CD14-positive monocyte (primary cell): ENCODE measurements around the gene ANKRD44. TPM values are rescaled to one million over a fixed set of nuclear protein-coding genes. Genes with fewer than 3 reads are reported as not detected.

Experiments used
- DNase-seq, 3 donors: peaks; one replicate each; pipeline ENCODE4 v3.0.0-alpha.2; 2011 to 2022
- H2AFZ ChIP-seq: 2 replicates; pipeline ENCODE4 v1.6.0; 2012; ENCODE audit warnings: mild to moderate bottlenecking, low read depth, low read length, inconsistent platforms; ENCODE audit not compliant: insufficient read depth, poor library complexity, severe bottlenecking
- H3K27ac ChIP-seq, 2 donors: 1 replicate in 1 of 2; 2 replicates in 1 of 2; pipeline ENCODE4 v1.5.1; 2012 to 2013; ENCODE audit warnings: low read length in 2 of 2, control low read depth in 1 of 2, inconsistent platforms in 1 of 2, low read depth in 1 of 2, mild to moderate bottlenecking in 1 of 2
- H3K27me3 ChIP-seq, 2 donors: one replicate each; pipeline versions ENCODE4 v1.6.0 to v1.6.1; 2011 to 2013; ENCODE audit warnings: low read length in 2 of 2; ENCODE audit not compliant: control insufficient read depth in 2 of 2, insufficient read depth in 2 of 2
- H3K36me3 ChIP-seq, 2 donors: replicated peaks in 1 of 2; 1 replicate in 1 of 2; 2 replicates in 1 of 2; pipeline versions ENCODE4 v1.5.1 to v1.6.1; 2012 to 2013; ENCODE audit warnings: low read length in 2 of 2, control low read depth in 1 of 2, inconsistent platforms in 1 of 2, mild to moderate bottlenecking in 1 of 2; ENCODE audit not compliant: insufficient read depth in 2 of 2, control insufficient read depth in 1 of 2
- H3K4me1 ChIP-seq, 2 donors: 1 replicate in 1 of 2; 2 replicates in 1 of 2; pipeline versions ENCODE4 v1.5.1 to v1.6.1; 2012 to 2013; ENCODE audit warnings: low read length in 2 of 2, control low read depth in 1 of 2, inconsistent platforms in 1 of 2, mild to moderate bottlenecking in 1 of 2, moderate library complexity in 1 of 2; ENCODE audit not compliant: insufficient read depth in 2 of 2, control insufficient read depth in 1 of 2
- H3K4me2 ChIP-seq: replicated peaks from 2 replicates; pipeline ENCODE3; 2012; ENCODE audit warnings: low read length, moderate library complexity, mild to moderate bottlenecking; ENCODE audit not compliant: poor library complexity, severe bottlenecking; ENCODE audit errors: extremely low read depth
- H3K4me3 ChIP-seq, 3 experiments: fragments of 200-600 bp in 1 of 3; sonication (generic) in 1 of 3; replicated peaks in 1 of 3; 1 replicate in 2 of 3; 2 replicates in 1 of 3; pipeline ENCODE4 v1.5.1; 2011 to 2013; ENCODE audit warnings: low read length in 3 of 3, mild to moderate bottlenecking in 3 of 3, control low read depth in 2 of 3, low read depth in 2 of 3, inconsistent platforms in 1 of 3, moderate library complexity in 1 of 3
- H3K79me2 ChIP-seq: 2 replicates; pipeline ENCODE4 v1.6.0; 2012; ENCODE audit warnings: mild to moderate bottlenecking, control low read depth, inconsistent platforms, low read length, moderate library complexity; ENCODE audit not compliant: insufficient read depth
- H3K9ac ChIP-seq: 2 replicates; pipeline ENCODE4 v1.6.0; 2017; ENCODE audit warnings: low read length, mild to moderate bottlenecking; ENCODE audit not compliant: insufficient read depth, poor library complexity, severe bottlenecking
- H3K9me3 ChIP-seq, 2 donors: replicated peaks in 1 of 2; 1 replicate in 1 of 2; 2 replicates in 1 of 2; pipeline versions ENCODE4 v1.5.1 to v1.6.1; 2012 to 2013; ENCODE audit warnings: low read length in 2 of 2, control low read depth in 1 of 2; ENCODE audit not compliant: control insufficient read depth in 1 of 2, insufficient read depth in 1 of 2
- H4K20me1 ChIP-seq: 2 replicates; pipeline ENCODE4 v1.6.0; 2012; ENCODE audit warnings: mild to moderate bottlenecking, low read length, control low read depth, moderate library complexity; ENCODE audit not compliant: insufficient read depth
- H3K27ac Mint-ChIP-seq, 7 donors: one replicate each; pipeline ENCODE4 v1.8.0; 2020; ENCODE audit warnings: mild to moderate bottlenecking in 7 of 7, mixed read lengths in 7 of 7, moderate library complexity in 6 of 7, inconsistent platforms in 2 of 7
- H3K27me3 Mint-ChIP-seq, 3 donors: one replicate each; pipeline ENCODE4 v1.8.0; 2021 to 2022; ENCODE audit warnings: low read depth in 3 of 3, mild to moderate bottlenecking in 3 of 3, mixed read lengths in 3 of 3, moderate library complexity in 3 of 3, inconsistent platforms in 1 of 3
- H3K36me3 Mint-ChIP-seq, 2 donors: one replicate each; pipeline ENCODE4 v1.8.0; 2020; ENCODE audit warnings: mixed read lengths in 2 of 2, inconsistent platforms in 1 of 2, mild to moderate bottlenecking in 1 of 2
- H3K4me1 Mint-ChIP-seq: one replicate; pipeline ENCODE4 v1.8.0; 2020; ENCODE audit warnings: mild to moderate bottlenecking, mixed read lengths
- H3K4me3 Mint-ChIP-seq, 2 donors: one replicate each; pipeline ENCODE4 v1.8.0; 2020; ENCODE audit warnings: mild to moderate bottlenecking in 2 of 2, mixed read lengths in 2 of 2, moderate library complexity in 1 of 2
- H3K9me3 Mint-ChIP-seq, 7 donors: one replicate each; pipeline ENCODE4 v1.8.0; 2020 to 2022; ENCODE audit warnings: mixed read lengths in 7 of 7, mild to moderate bottlenecking in 6 of 7, moderate library complexity in 6 of 7, inconsistent platforms in 2 of 7
- WGBS: methylation state at CpG from one replicate; pipeline ENCODE4 v1.1.5; 2013; ENCODE audit warnings: missing lambda C conversion rate; ENCODE audit not compliant: insufficient coverage; 5-methylcytosine and 5-hydroxymethylcytosine counted together
- intact Hi-C, 2 donors: fragments of 100-400 bp; cut with micrococcal nuclease; formaldehyde crosslinking; loops; one replicate each; pipeline versions ENCODE4 v1.15.0 to v1.15.1; 2023
- polyA plus RNA-seq, 3 donors: library from polyadenylated mRNA; depleted of rRNA in 1 of 3; unstranded in 2 of 3; stranded (reverse) in 1 of 3; fragments of 300-500 nt in 2 of 3; fragments of >200 nt in 1 of 3; fragmentation: Illumina TruSeq in 2 of 3; gene quantifications; 1 replicate in 2 of 3; 2 replicates in 1 of 3; pipeline ENCODE4 v1.2.3, GENCODE V29; 2012 to 2021
- TF ChIP-seq, protein P1 (sequence below): fragments of 200-600 bp; IDR thresholded peaks from one replicate; pipeline ENCODE4 v1.8.0; 2022; ENCODE audit warnings: antibody characterized with exemption, mild to moderate bottlenecking

The ANKRD44 gene
- polyA plus RNA-seq, 3 donors, result 55.7 to 91.9 (median 64.9) TPM

DNA sequence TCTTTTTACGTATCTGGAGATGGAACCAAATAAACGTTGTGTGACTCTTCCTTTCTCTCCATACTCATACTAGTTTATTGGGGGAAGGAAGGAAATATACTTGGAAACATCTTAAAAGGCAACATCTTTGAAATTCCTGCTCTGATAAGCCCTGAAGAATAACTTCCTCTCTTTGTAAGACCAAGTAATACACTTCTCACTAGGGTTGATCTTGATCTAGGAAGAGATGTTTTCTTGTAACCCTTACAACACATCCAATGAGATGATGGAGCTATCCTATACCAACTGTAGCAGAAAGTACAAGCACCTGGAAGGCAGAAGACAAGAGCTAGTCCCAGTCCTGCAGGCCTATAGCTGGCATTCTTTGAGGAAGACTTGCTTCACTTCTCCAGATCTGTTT lies 2.0 kb downstream of the ANKRD44 start:
- H3K79me2 ChIP-seq, result peaks cover 77% of the 10 kb centered on the region
- peaks cover 63% of the 10 kb centered on the region for H3K4me1 Mint-ChIP-seq
- H3K27ac Mint-ChIP-seq, result peak overlapping the region; percentile 91 to 98 (median 96)

GRCh38 chr2:197307933-197308521 lies 2.6 kb downstream of the ANKRD44 start:
- Histone ChIP-seq H2AFZ (peak overlapping the region; percentile 7), H3K27ac (peak overlapping the region; percentile 85 to 97), H3K9me3 (no peaks in the 10 kb centered on the region), H3K4me3 (peak overlapping the region; percentile 75 to 99 (median 77)), H4K20me1 (peaks cover 32% of the 10 kb centered on the region), H3K27me3 (no peaks in the 10 kb centered on the region), H3K79me2 (peaks cover 83% of the 10 kb centered on the region), H3K9ac (peak overlapping the region; percentile 66), H3K4me2 (peak overlapping the region; percentile 84), H3K36me3 (no peaks in the 10 kb centered on the region), H3K4me1 (peaks cover 60 to 70% of the 10 kb centered on the region in 2 donors)
- Mint-ChIP-seq H3K36me3 (peaks cover 0 to 2% of the 10 kb centered on the region in 2 donors), H3K4me3 (peak overlapping the region; percentile 93 to 97), H3K27me3 (peaks cover 0 to 2% (median 0%) of the 10 kb centered on the region in 3 donors), H3K4me1 (peaks cover 65% of the 10 kb centered on the region), H3K9me3 (no peaks in the 10 kb centered on the region), H3K27ac (peak overlapping the region; percentile 91 to 98 (median 96))
- peak in 1 of 3 donors; percentile 31 for DNase-seq
- intact Hi-C loops, result loop anchor here (2.0 to 5.0 kb wide), 3 partner anchors 49 to 91 kb away; no protein-coding TSS in a partner anchor
- 0% methylated on average over 2 of the region's 7 CpGs for WGBS
- TF ChIP-seq, protein P1, sequence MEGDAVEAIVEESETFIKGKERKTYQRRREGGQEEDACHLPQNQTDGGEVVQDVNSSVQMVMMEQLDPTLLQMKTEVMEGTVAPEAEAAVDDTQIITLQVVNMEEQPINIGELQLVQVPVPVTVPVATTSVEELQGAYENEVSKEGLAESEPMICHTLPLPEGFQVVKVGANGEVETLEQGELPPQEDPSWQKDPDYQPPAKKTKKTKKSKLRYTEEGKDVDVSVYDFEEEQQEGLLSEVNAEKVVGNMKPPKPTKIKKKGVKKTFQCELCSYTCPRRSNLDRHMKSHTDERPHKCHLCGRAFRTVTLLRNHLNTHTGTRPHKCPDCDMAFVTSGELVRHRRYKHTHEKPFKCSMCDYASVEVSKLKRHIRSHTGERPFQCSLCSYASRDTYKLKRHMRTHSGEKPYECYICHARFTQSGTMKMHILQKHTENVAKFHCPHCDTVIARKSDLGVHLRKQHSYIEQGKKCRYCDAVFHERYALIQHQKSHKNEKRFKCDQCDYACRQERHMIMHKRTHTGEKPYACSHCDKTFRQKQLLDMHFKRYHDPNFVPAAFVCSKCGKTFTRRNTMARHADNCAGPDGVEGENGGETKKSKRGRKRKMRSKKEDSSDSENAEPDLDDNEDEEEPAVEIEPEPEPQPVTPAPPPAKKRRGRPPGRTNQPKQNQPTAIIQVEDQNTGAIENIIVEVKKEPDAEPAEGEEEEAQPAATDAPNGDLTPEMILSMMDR, result no peak

More for the DNA sequence above, 2.0 kb downstream of the ANKRD44 start:
- DNase-seq, result peak in 1 of 3 donors; percentile 30
- no peak overlapping the region for H2AFZ ChIP-seq
- peaks cover 59 to 65% of the 10 kb centered on the region in 2 donors for H3K4me1 ChIP-seq
- H3K27ac ChIP-seq, result peak overlapping the region; percentile 85 to 97
- H4K20me1 ChIP-seq, result peaks cover 26% of the 10 kb centered on the region
- no CpG with 5 or more reads among the region's 2 CpGs for WGBS
- no peaks in the 10 kb centered on the region for H3K36me3 Mint-ChIP-seq
- TF ChIP-seq, protein P1, result no peak
- peak overlapping the region; percentile 75 to 99 (median 77) for H3K4me3 ChIP-seq
- no peaks in the 10 kb centered on the region for H3K36me3 ChIP-seq
- intact Hi-C loops, result loop anchor here in 1 of 2 donors (5.0 kb wide), 2 partner anchors 51 to 91 kb away; no protein-coding TSS in a partner anchor
- no peaks in the 10 kb centered on the region for H3K9me3 ChIP-seq
- H3K9me3 Mint-ChIP-seq, result no peaks in the 10 kb centered on the region
- peak overlapping the region; percentile 84 for H3K4me2 ChIP-seq
- peak overlapping the region; percentile 93 to 97 for H3K4me3 Mint-ChIP-seq
- peak overlapping the region; percentile 84 for H3K9ac ChIP-seq
- no peaks in the 10 kb centered on the region for H3K27me3 ChIP-seq
- peaks cover 0 to 4% (median 0%) of the 10 kb centered on the region in 3 donors for H3K27me3 Mint-ChIP-seq
